Neural cell (in vitro differentiated cells): ENCODE results near the gene SLC25A42.

Source experiments
- EP300 ChIP-seq: fragments of 450-650 bp; conservative IDR thresholded peaks from 2 replicates; pipeline ENCODE4 v1.6.1; 2014; ENCODE audit warnings: antibody characterized with exemption, mild to moderate bottlenecking, moderate library complexity; ENCODE audit not compliant: poor library complexity, severe bottlenecking
- EZH2 ChIP-seq: fragments of 200-600, 300-800 bp; shearing (Covaris generic), sonication (generic); IDR thresholded peaks from 2 replicates; pipeline ENCODE4 v1.6.1; 2014; ENCODE audit warnings: antibody characterized with exemption, low read length, borderline replicate concordance, mild to moderate bottlenecking; ENCODE audit not compliant: insufficient read depth, poor library complexity, severe bottlenecking
- POLR2AphosphoS5 ChIP-seq: IDR thresholded peaks from 2 replicates; pipeline ENCODE4 v1.6.1; 2012
- RAD21 ChIP-seq: fragments of 450-650 bp; conservative IDR thresholded peaks from 2 replicates; pipeline ENCODE4 v1.6.1; 2014; ENCODE audit warnings: antibody characterized with exemption, mild to moderate bottlenecking, moderate library complexity
- TF ChIP-seq, protein P1 (sequence below): fragments of 450-650 bp; IDR thresholded peaks from 2 replicates; pipeline ENCODE4 v1.5.1; 2014; ENCODE audit warnings: antibody characterized with exemption, mild to moderate bottlenecking, moderate library complexity; ENCODE audit not compliant: poor library complexity, severe bottlenecking
- TF ChIP-seq, protein P2 (sequence below): IDR thresholded peaks from 2 replicates; pipeline ENCODE4 v1.6.1; 2012; ENCODE audit warnings: borderline replicate concordance

GRCh38 chr19:19062454-19063182, 1.2 kb upstream of the SLC25A42 start:
- TF ChIP-seq, protein P1, sequence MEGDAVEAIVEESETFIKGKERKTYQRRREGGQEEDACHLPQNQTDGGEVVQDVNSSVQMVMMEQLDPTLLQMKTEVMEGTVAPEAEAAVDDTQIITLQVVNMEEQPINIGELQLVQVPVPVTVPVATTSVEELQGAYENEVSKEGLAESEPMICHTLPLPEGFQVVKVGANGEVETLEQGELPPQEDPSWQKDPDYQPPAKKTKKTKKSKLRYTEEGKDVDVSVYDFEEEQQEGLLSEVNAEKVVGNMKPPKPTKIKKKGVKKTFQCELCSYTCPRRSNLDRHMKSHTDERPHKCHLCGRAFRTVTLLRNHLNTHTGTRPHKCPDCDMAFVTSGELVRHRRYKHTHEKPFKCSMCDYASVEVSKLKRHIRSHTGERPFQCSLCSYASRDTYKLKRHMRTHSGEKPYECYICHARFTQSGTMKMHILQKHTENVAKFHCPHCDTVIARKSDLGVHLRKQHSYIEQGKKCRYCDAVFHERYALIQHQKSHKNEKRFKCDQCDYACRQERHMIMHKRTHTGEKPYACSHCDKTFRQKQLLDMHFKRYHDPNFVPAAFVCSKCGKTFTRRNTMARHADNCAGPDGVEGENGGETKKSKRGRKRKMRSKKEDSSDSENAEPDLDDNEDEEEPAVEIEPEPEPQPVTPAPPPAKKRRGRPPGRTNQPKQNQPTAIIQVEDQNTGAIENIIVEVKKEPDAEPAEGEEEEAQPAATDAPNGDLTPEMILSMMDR: no peak
- TF ChIP-seq, protein P2, sequence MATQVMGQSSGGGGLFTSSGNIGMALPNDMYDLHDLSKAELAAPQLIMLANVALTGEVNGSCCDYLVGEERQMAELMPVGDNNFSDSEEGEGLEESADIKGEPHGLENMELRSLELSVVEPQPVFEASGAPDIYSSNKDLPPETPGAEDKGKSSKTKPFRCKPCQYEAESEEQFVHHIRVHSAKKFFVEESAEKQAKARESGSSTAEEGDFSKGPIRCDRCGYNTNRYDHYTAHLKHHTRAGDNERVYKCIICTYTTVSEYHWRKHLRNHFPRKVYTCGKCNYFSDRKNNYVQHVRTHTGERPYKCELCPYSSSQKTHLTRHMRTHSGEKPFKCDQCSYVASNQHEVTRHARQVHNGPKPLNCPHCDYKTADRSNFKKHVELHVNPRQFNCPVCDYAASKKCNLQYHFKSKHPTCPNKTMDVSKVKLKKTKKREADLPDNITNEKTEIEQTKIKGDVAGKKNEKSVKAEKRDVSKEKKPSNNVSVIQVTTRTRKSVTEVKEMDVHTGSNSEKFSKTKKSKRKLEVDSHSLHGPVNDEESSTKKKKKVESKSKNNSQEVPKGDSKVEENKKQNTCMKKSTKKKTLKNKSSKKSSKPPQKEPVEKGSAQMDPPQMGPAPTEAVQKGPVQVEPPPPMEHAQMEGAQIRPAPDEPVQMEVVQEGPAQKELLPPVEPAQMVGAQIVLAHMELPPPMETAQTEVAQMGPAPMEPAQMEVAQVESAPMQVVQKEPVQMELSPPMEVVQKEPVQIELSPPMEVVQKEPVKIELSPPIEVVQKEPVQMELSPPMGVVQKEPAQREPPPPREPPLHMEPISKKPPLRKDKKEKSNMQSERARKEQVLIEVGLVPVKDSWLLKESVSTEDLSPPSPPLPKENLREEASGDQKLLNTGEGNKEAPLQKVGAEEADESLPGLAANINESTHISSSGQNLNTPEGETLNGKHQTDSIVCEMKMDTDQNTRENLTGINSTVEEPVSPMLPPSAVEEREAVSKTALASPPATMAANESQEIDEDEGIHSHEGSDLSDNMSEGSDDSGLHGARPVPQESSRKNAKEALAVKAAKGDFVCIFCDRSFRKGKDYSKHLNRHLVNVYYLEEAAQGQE: no peak
- TF ChIP-seq POLR2AphosphoS5 (no peak), RAD21 (no peak), EZH2 (no peak), EP300 (no peak)
